Cardiac muscle cell (in vitro differentiated cells and primary cell): ENCODE data around the gene ACHE. TPM values are rescaled to one million over a fixed set of nuclear protein-coding genes. Genes with fewer than 3 reads are reported as not detected.
"Not testable (repeated sequence)": the region's sequence is repeated elsewhere in the genome, so short reads cannot be mapped to it uniquely, and the experiment has no call there.

ENCODE experiments used
- DNase-seq, 2 donors: peaks; one replicate each; pipeline versions ENCODE4 v3.0.0 to v3.0.0-alpha.2; 2010 to 2017; ENCODE audit warnings: low read depth in 1 of 2, low spot score in 1 of 2
- H3K27ac ChIP-seq: fragments of 200-600 bp; sonication (generic); 2 replicates; pipeline ENCODE4 v1.5.1; 2016
- H3K27me3 ChIP-seq: fragments of 200-600 bp; sonication (generic); 2 replicates; pipeline ENCODE4 v1.6.0; 2016; ENCODE audit warnings: control low read depth
- H3K36me3 ChIP-seq: fragments of 200-600 bp; sonication (generic); 2 replicates; pipeline ENCODE4 v1.5.1; 2016; ENCODE audit warnings: control low read depth
- H3K4me1 ChIP-seq: fragments of 200-600 bp; sonication (generic); 2 replicates; pipeline ENCODE4 v1.8.1; 2017; ENCODE audit warnings: low read depth, mild to moderate bottlenecking, mixed run types
- H3K4me3 ChIP-seq: fragments of 200-600 bp; sonication (generic); 2 replicates; pipeline ENCODE4 v1.5.1; 2016; ENCODE audit warnings: mild to moderate bottlenecking
- H3K9me3 ChIP-seq: fragments of 200-600 bp; sonication (generic); 2 replicates; pipeline ENCODE4 v1.5.1; 2017; ENCODE audit warnings: low read depth, mild to moderate bottlenecking, control low read depth
- CTCF ChIP-seq: IDR thresholded peaks from 2 replicates; pipeline ENCODE4 v1.5.1; 2012; ENCODE audit warnings: low read depth, mild to moderate bottlenecking, low read length
- polyA plus RNA-seq: library from polyadenylated mRNA; unstranded; fragments of >200 nt; fragmentation: Nextera tagmentation; extraction: Ambion mirVana; gene quantifications from 2 replicates; pipeline ENCODE4 v1.2.1, GENCODE V29; 2016
- total RNA-seq: library from RNA; depleted of rRNA; stranded (reverse); fragments of >200 nt; gene quantifications from 2 replicates; pipeline ENCODE4 v1.2.3, GENCODE V29; 2016

ACHE gene
- total and polyA plus RNA-seq, 2 experiments from 2014 or later: 25.6 to 42.7 TPM

GRCh38 chr7:100860702-100861615 is 34.7 kb downstream of the ACHE start:
- DNase-seq: no peak
- no peaks in the 10 kb centered on the region for H3K27me3 ChIP-seq

DNA sequence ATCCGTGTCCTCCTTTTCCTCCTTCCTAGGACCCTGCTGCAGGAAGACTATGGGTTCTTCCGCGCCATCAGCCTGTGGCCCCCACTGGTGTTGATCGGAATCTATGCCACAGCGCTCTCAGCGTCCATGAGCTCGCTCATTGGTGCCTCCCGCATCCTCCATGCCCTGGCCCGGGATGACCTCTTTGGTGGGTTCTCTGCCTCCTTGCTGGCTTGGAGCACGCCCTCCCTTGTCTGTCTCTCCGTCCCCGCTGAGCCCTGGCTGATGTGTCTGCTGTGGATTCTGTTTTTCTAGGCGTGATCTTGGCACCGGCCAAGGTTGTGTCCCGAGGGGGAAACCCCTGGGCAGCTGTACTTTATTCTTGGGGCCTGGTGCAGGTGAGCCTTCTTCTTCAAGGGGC is 35.8 kb downstream of the ACHE start:
- Histone ChIP-seq H3K4me3 (no peak overlapping the region), H3K9me3 (no peaks in the 10 kb centered on the region), H3K4me1 (no peaks in the 10 kb centered on the region), H3K27me3 (no peaks in the 10 kb centered on the region), H3K27ac (no peak overlapping the region), H3K36me3 (no peaks in the 10 kb centered on the region)
- TF ChIP-seq CTCF: no peak
- DNase-seq: no peak

More at GRCh38 chr7:100860702-100861615, 34.7 kb downstream of the ACHE start:
- Histone ChIP-seq H3K27ac (no peak overlapping the region), H3K4me1 (no peaks in the 10 kb centered on the region), H3K36me3 (no peaks in the 10 kb centered on the region), H3K4me3 (no peak overlapping the region), H3K9me3 (no peaks in the 10 kb centered on the region)
- no peak for TF ChIP-seq CTCF

GRCh38 chr7:100856871-100857282 is 38.8 kb downstream of the ACHE start:
- no peak for TF ChIP-seq CTCF
- Histone ChIP-seq H3K4me3 (no peak overlapping the region), H3K27me3 (no peaks in the 10 kb centered on the region), H3K9me3 (no peaks in the 10 kb centered on the region), H3K36me3 (no peaks in the 10 kb centered on the region), H3K27ac (no peak overlapping the region), H3K4me1 (no peaks in the 10 kb centered on the region)
- DNase-seq: no peak

GRCh38 chr7:100855515-100855914 is 40.2 kb downstream of the ACHE start:
- DNase-seq: no peak
- H3K36me3 ChIP-seq: no peaks in the 10 kb centered on the region
- H3K9me3 ChIP-seq: no peaks in the 10 kb centered on the region

DNA sequence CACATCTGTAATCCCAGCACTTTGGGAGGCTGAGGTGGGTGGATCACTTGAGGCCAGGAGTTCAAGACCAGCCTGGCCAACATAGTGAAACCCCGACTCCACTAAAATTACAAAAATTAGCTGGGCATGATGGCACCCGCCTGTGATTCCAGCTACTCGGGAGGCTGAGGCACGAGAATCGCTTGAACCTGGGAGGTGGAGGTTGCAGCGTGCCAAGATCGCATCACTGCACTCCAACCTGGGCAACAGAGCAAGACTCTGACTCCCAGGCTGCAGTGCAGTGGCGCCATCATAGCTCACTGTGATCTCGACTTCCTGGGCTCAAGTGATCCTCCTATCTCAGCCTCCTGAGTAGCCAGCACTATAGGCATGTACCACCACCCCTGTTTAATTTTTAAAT is 40.8 kb downstream of the ACHE start:
- not testable (repeated sequence) for H3K36me3 ChIP-seq, H3K27ac ChIP-seq

More at GRCh38 chr7:100855515-100855914, 40.2 kb downstream of the ACHE start:
- Histone ChIP-seq H3K27me3 (no peaks in the 10 kb centered on the region), H3K27ac (no peak overlapping the region), H3K4me3 (no peak overlapping the region), H3K4me1 (no peaks in the 10 kb centered on the region)
- no peak for TF ChIP-seq CTCF

More for the DNA sequence above, 40.8 kb downstream of the ACHE start:
- H3K27me3 ChIP-seq, H3K9me3 ChIP-seq, H3K4me1 ChIP-seq, DNase-seq, H3K4me3 ChIP-seq: not testable (repeated sequence)
